ENCODE results near the gene ZNF124.

ZNF124 gene

GRCh38 chr1:247212627-247213617 lies 41.1 kb upstream of the ZNF124 start:
- no peak for TF ChIP-seq CTCF (IDR thresholded peaks at IDR 0.05; ENCODE audit: low read length)
- no peak for TF ChIP-seq EZH2 (IDR thresholded peaks at IDR 0.05; ENCODE audit: borderline replicate concordance, low read length)
- H3K27me3 ChIP-seq (ENCODE audit: insufficient read depth, low read length): no peaks in the 10 kb centered on the region
- H4K20me1 ChIP-seq (ENCODE audit: insufficient read depth, low read length): no peaks in the 10 kb centered on the region
- H2AFZ ChIP-seq (ENCODE audit: low read length): no peak overlapping the region
- H3F3A ChIP-seq (ENCODE audit: insufficient read depth, low read length): no peaks in the 10 kb centered on the region
- no peak overlapping the region for H3K27ac ChIP-seq (ENCODE audit: low read depth, low read length, poor library complexity, severe bottlenecking)
- H3K4me1 ChIP-seq (ENCODE audit: insufficient read depth, low read length, severe bottlenecking): peaks cover 29% of the 10 kb centered on the region
- no peaks in the 10 kb centered on the region for H3K9me2 ChIP-seq (ENCODE audit: low read depth, low read length)
- H3K36me3 ChIP-seq (ENCODE audit: insufficient read depth, low read length): peaks cover 18% of the 10 kb centered on the region
- 0 out of 2 replicates have a peak, but pooled peaks cover 6% of the 10 kb centered on the region for H3K9me3 ChIP-seq (ENCODE audit: low read length)
- no peak overlapping the region for H3K9ac ChIP-seq (ENCODE audit: low read length)
- H3K4me2 ChIP-seq (ENCODE audit: low read length): no peak overlapping the region
- H3K79me2 ChIP-seq (ENCODE audit: insufficient read depth, low read length): peaks cover 23% of the 10 kb centered on the region
- H3K4me3 ChIP-seq (ENCODE audit: low read depth, low read length, poor library complexity, severe bottlenecking): no peak overlapping the region

- Histone ChIP-seq H3K9me3 (ENCODE audit: low read length) (peaks cover 12% of the 10 kb centered on the region), H3K4me3 (ENCODE audit: low read depth, low read length, poor library complexity, severe bottlenecking) (no peak overlapping the region), H4K20me1 (ENCODE audit: insufficient read depth, low read length) (no peaks in the 10 kb centered on the region), H3F3A (ENCODE audit: insufficient read depth, low read length) (no peaks in the 10 kb centered on the region), H3K27ac (ENCODE audit: low read depth, low read length, poor library complexity, severe bottlenecking) (no peak overlapping the region), H3K4me2 (ENCODE audit: low read length) (peak overlapping the region; percentile 8; the same call in 1 of the 2 replicates), H3K9me2 (ENCODE audit: low read depth, low read length) (no peaks in the 10 kb centered on the region), H3K27me3 (ENCODE audit: insufficient read depth, low read length) (no peaks in the 10 kb centered on the region), H3K9ac (ENCODE audit: low read length) (no peak overlapping the region), H3K79me2 (ENCODE audit: insufficient read depth, low read length) (peaks cover 31% of the 10 kb centered on the region), H2AFZ (ENCODE audit: low read length) (peak overlapping the region; percentile 30), H3K4me1 (ENCODE audit: insufficient read depth, low read length, severe bottlenecking) (peaks cover 29% of the 10 kb centered on the region), H3K36me3 (ENCODE audit: insufficient read depth, low read length) (peaks cover 27% of the 10 kb centered on the region)
- no peak for TF ChIP-seq EZH2 (IDR thresholded peaks at IDR 0.05; ENCODE audit: borderline replicate concordance, low read length)
- no peak for TF ChIP-seq CTCF (IDR thresholded peaks at IDR 0.05; ENCODE audit: low read length)
These were observed 40.2 kb upstream of the ZNF124 start for GRCh38 chr1:247212012-247212411.

DNA sequence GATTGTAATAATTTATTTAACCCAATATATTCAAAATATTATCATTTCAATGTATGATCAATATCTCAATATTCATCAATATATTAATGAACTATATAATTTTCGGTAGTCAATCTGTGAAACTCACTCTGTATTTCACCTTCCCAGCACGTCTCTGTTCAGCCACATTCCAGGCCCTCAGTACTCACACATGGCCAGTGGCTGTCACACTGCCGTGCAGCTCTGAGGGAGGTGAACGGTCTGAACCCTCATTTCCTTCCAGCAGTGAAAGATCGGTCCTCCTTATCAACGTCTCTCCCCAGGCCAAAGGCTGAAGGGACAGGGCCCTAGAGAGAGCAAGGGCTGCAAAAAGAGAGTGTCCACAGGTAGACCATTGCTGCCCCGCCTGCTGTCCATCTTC lies 39.5 kb upstream of the ZNF124 start:
- H3K4me3 ChIP-seq (ENCODE audit: low read depth, low read length, poor library complexity, severe bottlenecking): no peak overlapping the region
- H3K79me2 ChIP-seq (ENCODE audit: insufficient read depth, low read length): peaks cover 31% of the 10 kb centered on the region
- no peak overlapping the region for H3K9ac ChIP-seq (ENCODE audit: low read length)
- H3K36me3 ChIP-seq (ENCODE audit: insufficient read depth, low read length): peaks cover 31% of the 10 kb centered on the region
- H4K20me1 ChIP-seq (ENCODE audit: insufficient read depth, low read length): no peaks in the 10 kb centered on the region
- H3F3A ChIP-seq (ENCODE audit: insufficient read depth, low read length): no peaks in the 10 kb centered on the region
- H3K4me1 ChIP-seq (ENCODE audit: insufficient read depth, low read length, severe bottlenecking): peaks cover 29% of the 10 kb centered on the region
- H3K4me2 ChIP-seq (ENCODE audit: low read length): no peak overlapping the region
- H3K27ac ChIP-seq (ENCODE audit: low read depth, low read length, poor library complexity, severe bottlenecking): no peak overlapping the region
- H3K27me3 ChIP-seq (ENCODE audit: insufficient read depth, low read length): no peaks in the 10 kb centered on the region
- peaks cover 12% of the 10 kb centered on the region for H3K9me3 ChIP-seq (ENCODE audit: low read length)
- no peaks in the 10 kb centered on the region for H3K9me2 ChIP-seq (ENCODE audit: low read depth, low read length)
- TF ChIP-seq EZH2 (IDR thresholded peaks at IDR 0.05; ENCODE audit: borderline replicate concordance, low read length) (no peak), CTCF (IDR thresholded peaks at IDR 0.05; ENCODE audit: low read length) (no peak)
- peak overlapping the region; percentile 49; the same call in 1 of the 2 replicates for H2AFZ ChIP-seq (ENCODE audit: low read length)

Data from OCI-LY1 (cell line).